IMR-90 (cell line): ENCODE measurements around the gene ANKMY1. TPM values are rescaled to one million over a fixed set of nuclear protein-coding genes. Genes with fewer than 3 reads are reported as not detected.

ENCODE experiments used
- ATAC-seq: fragments of 200-7000 bp; cut with Tn5 transposase; 2 replicates; pipeline ENCODE4 v1.9.1; 2020; ENCODE audit warnings: low read depth, mild to moderate bottlenecking, moderate library complexity
- BruUV-seq: library from RNA; stranded (reverse); fragments of 400-500 nt; replicated peaks from 2 replicates; lab custom pipeline; 2021; lab: Mats Ljungman, UMichigan
- CTCF ChIA-PET: fragments of 300-600 bp; formaldehyde crosslinking; extraction: SDS; loops from one replicate; lab custom pipeline; 2021; ENCODE audit warnings: antibody characterized with exemption; lab: Yijun Ruan, JAX
- POLR2A ChIA-PET: fragments of 300-600 bp; sonication (Branson Sonifier 250); formaldehyde crosslinking; loops from one replicate; lab custom pipeline; 2022; ENCODE audit warnings: antibody characterized with exemption; ENCODE audit not compliant: unreplicated experiment; lab: Charles Lee
- DNase-seq: peaks from one replicate; pipeline ENCODE4 v3.0.0; 2013
- H2AFZ ChIP-seq: replicated peaks from 2 replicates; pipeline ENCODE3; 2013; ENCODE audit warnings: low read length, mild to moderate bottlenecking; ENCODE audit not compliant: poor library complexity
- H2AK5ac ChIP-seq: 2 replicates; pipeline ENCODE4 v1.6.1; 2013; ENCODE audit warnings: low read depth, low read length, inconsistent platforms
- H2AK9ac ChIP-seq: replicated peaks from 2 replicates; pipeline ENCODE3; 2013; ENCODE audit warnings: mild to moderate bottlenecking, low read depth, low read length, moderate library complexity; ENCODE audit not compliant: poor library complexity
- H2BK120ac ChIP-seq: 2 replicates; pipeline ENCODE4 v1.6.1; 2013; ENCODE audit warnings: low read depth, low read length, inconsistent platforms
- H2BK15ac ChIP-seq: 3 replicates; pipeline ENCODE4 v1.6.1; 2013; ENCODE audit warnings: low read depth, low read length, inconsistent platforms
- H2BK20ac ChIP-seq: 2 replicates; pipeline ENCODE4 v1.6.1; 2013; ENCODE audit warnings: low read depth, mild to moderate bottlenecking, inconsistent platforms, low read length, moderate library complexity
- H2BK5ac ChIP-seq: 2 replicates; pipeline ENCODE4 v1.6.1; 2013; ENCODE audit warnings: mild to moderate bottlenecking, low read depth, low read length, inconsistent platforms; ENCODE audit not compliant: poor library complexity, severe bottlenecking
- H3K14ac ChIP-seq: replicated peaks from 2 replicates; pipeline ENCODE4 v1.6.1; 2013; ENCODE audit warnings: low read depth, low read length, inconsistent platforms
- H3K18ac ChIP-seq: 2 replicates; pipeline ENCODE4 v1.6.1; 2013; ENCODE audit warnings: low read depth, low read length, control low read depth
- H3K23ac ChIP-seq: 2 replicates; pipeline ENCODE4 v1.6.1; 2013; ENCODE audit warnings: low read depth, low read length, inconsistent platforms
- H3K27ac ChIP-seq: 2 replicates; pipeline ENCODE4 v1.5.1; 2013; ENCODE audit warnings: mild to moderate bottlenecking, control low read depth, low read length; ENCODE audit not compliant: insufficient read depth
- H3K27me3 ChIP-seq: 2 replicates; pipeline ENCODE4 v1.6.1; 2013; ENCODE audit warnings: low read length; ENCODE audit not compliant: control insufficient read depth, insufficient read depth
- H3K36me3 ChIP-seq: 2 replicates; pipeline ENCODE4 v1.6.1; 2013; ENCODE audit warnings: low read length, mixed read lengths; ENCODE audit not compliant: control insufficient read depth, insufficient read depth
- H3K4ac ChIP-seq: 2 replicates; pipeline ENCODE4 v1.6.1; 2013; ENCODE audit warnings: low read depth, low read length, inconsistent platforms
- H3K4me1 ChIP-seq: 2 replicates; pipeline ENCODE4 v1.6.1; 2013; ENCODE audit warnings: low read length, mixed read lengths; ENCODE audit not compliant: control insufficient read depth, insufficient read depth
- H3K4me2 ChIP-seq: 2 replicates; pipeline ENCODE4 v1.6.1; 2013; ENCODE audit warnings: low read depth, mild to moderate bottlenecking, control low read depth, low read length, moderate library complexity
- H3K4me3 ChIP-seq: 2 replicates; pipeline ENCODE4 v1.5.1; 2013; ENCODE audit warnings: low read depth, mild to moderate bottlenecking, control low read depth, low read length, moderate library complexity; ENCODE audit not compliant: insufficient read depth
- H3K56ac ChIP-seq: 2 replicates; pipeline ENCODE4 v1.6.1; 2013; ENCODE audit warnings: low read length, inconsistent platforms; ENCODE audit not compliant: insufficient read depth; ENCODE audit errors: extremely low read depth
- H3K79me1 ChIP-seq, 2 experiments: 2 replicates each; pipeline ENCODE4 v1.6.1; 2013; ENCODE audit warnings: low read length in 2 of 2, inconsistent platforms in 1 of 2, low read depth in 1 of 2
- H3K9ac ChIP-seq: 2 replicates; pipeline ENCODE4 v1.6.1; 2013; ENCODE audit warnings: low read depth, low read length, control low read depth
- H3K9me1 ChIP-seq: 2 replicates; pipeline ENCODE4 v1.6.1; 2013; ENCODE audit warnings: low read length, inconsistent platforms; ENCODE audit not compliant: insufficient read depth
- H3K9me3 ChIP-seq: 2 replicates; pipeline ENCODE4 v1.6.1; 2013; ENCODE audit warnings: low read length; ENCODE audit not compliant: control insufficient read depth, insufficient read depth
- H4K20me1 ChIP-seq: 2 replicates; pipeline ENCODE4 v1.6.1; 2013; ENCODE audit warnings: low read length, inconsistent platforms; ENCODE audit not compliant: insufficient read depth
- H4K5ac ChIP-seq: 2 replicates; pipeline ENCODE4 v1.6.1; 2013; ENCODE audit warnings: mild to moderate bottlenecking, low read depth, low read length, control low read depth
- H4K8ac ChIP-seq, 2 experiments: 2 replicates each; pipeline ENCODE4 v1.6.1; 2013; ENCODE audit warnings: low read depth in 2 of 2, low read length in 2 of 2, control low read depth in 1 of 2, inconsistent platforms in 1 of 2
- H4K91ac ChIP-seq: 2 replicates; pipeline ENCODE4 v1.6.1; 2013; ENCODE audit warnings: low read depth, low read length, inconsistent platforms; ENCODE audit not compliant: insufficient read depth
- BHLHE40 ChIP-seq: fragments of 150-350 bp; IDR thresholded peaks from 2 replicates; pipeline ENCODE4 v1.6.1; 2016; ENCODE audit warnings: mild to moderate bottlenecking, low read depth, low read length
- CEBPB ChIP-seq: IDR thresholded peaks from 2 replicates; pipeline ENCODE4 v1.6.1; 2012; ENCODE audit warnings: low read depth, low read length, improper control_type of control experiment
- MAFK ChIP-seq: IDR thresholded peaks from 2 replicates; pipeline ENCODE4 v1.6.1; 2012; ENCODE audit warnings: low read depth, low read length, improper control_type of control experiment
- MXI1 ChIP-seq: IDR thresholded peaks from 2 replicates; pipeline ENCODE4 v1.6.1; 2012; ENCODE audit warnings: low read depth, mild to moderate bottlenecking, low read length, moderate library complexity, borderline replicate concordance
- NFE2L2 ChIP-seq: fragments of 150-350 bp; IDR thresholded peaks from 2 replicates; pipeline ENCODE4 v1.6.1; 2016; ENCODE audit warnings: low read depth, mild to moderate bottlenecking, low read length
- RAD21 ChIP-seq: IDR thresholded peaks from 2 replicates; pipeline ENCODE4 v1.6.1; 2012; ENCODE audit warnings: low read length, improper control_type of control experiment
- RCOR1 ChIP-seq: IDR thresholded peaks from 2 replicates; pipeline ENCODE4 v1.6.1; 2012; ENCODE audit warnings: mild to moderate bottlenecking, low read length, improper control_type of control experiment; ENCODE audit not compliant: insufficient replicate concordance
- RFX5 ChIP-seq: IDR thresholded peaks from 2 replicates; pipeline ENCODE4 v1.8.0; 2012; ENCODE audit warnings: low read depth, mild to moderate bottlenecking, low read length, moderate library complexity
- WGBS, 2 experiments: methylation state at CpG; one replicate each; pipeline versions ENCODE4 v1.1.5 to v1.1.7; 2013; ENCODE audit warnings: missing lambda C conversion rate in 2 of 2; ENCODE audit not compliant: insufficient read length in 1 of 2; ENCODE audit errors: extremely low coverage in 2 of 2; 5-methylcytosine and 5-hydroxymethylcytosine counted together
- dilution Hi-C: fragments of 300-500 bp; cut with HindIII; formaldehyde crosslinking; loops from one replicate; pipeline ENCODE4 v1.14.3; 2018; ENCODE audit warnings: low sequenced_read_pairs; ENCODE audit not compliant: unreplicated experiment
- in situ Hi-C: fragments of 300-500 bp; cut with MboI; formaldehyde crosslinking; loops from 3 replicates; pipeline ENCODE4 v1.14.3; 2019; ENCODE audit warnings: low sequenced_read_pairs, inconsistent platforms, mixed read lengths
- intact Hi-C: fragments of 100-400 bp; cut with micrococcal nuclease; formaldehyde crosslinking; loops from 2 replicates; pipeline ENCODE4 v1.10.0; 2022
- polyA plus RNA-seq, 3 experiments: library from polyadenylated mRNA; depleted of rRNA; stranded (reverse); fragments of >200 nt; gene quantifications; 2 replicates each; pipeline ENCODE4 v1.2.3, GENCODE V29; 2012; ENCODE audit warnings: low replicate concordance in 1 of 3
- total RNA-seq: library from RNA; depleted of rRNA; stranded (reverse); fragments of >200 nt; gene quantifications from 2 replicates; pipeline ENCODE4 v1.2.3, GENCODE V29; 2012
- TF ChIP-seq, protein P1 (sequence below): fragments of 150-350 bp; IDR thresholded peaks from 2 replicates; pipeline ENCODE4 v1.6.1; 2017; ENCODE audit warnings: mild to moderate bottlenecking, antibody characterized with exemption, low read length, low read depth
- TF ChIP-seq, protein P2 (sequence below): conservative IDR thresholded peaks from 2 replicates; pipeline ENCODE4 v1.5.1; 2012; ENCODE audit warnings: mild to moderate bottlenecking, low read depth, low read length, improper control_type of control experiment

Gene ANKMY1
- total and polyA plus RNA-seq, 2 of the 4 experiments (the other 2 are of a cell fraction) = 2.9 to 5.5 TPM

GRCh38 chr2:240482141-240482540 is 75.6 kb downstream of the ANKMY1 start:
- dilution Hi-C loops (no loop called here), intact Hi-C loops (no loop called here), in situ Hi-C loops (no loop called here)
- BruUV-seq = no TSS peak
- TF ChIP-seq, protein P1, sequence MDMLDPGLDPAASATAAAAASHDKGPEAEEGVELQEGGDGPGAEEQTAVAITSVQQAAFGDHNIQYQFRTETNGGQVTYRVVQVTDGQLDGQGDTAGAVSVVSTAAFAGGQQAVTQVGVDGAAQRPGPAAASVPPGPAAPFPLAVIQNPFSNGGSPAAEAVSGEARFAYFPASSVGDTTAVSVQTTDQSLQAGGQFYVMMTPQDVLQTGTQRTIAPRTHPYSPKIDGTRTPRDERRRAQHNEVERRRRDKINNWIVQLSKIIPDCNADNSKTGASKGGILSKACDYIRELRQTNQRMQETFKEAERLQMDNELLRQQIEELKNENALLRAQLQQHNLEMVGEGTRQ = no peak
- no peak for TF ChIP-seq CEBPB
- TF ChIP-seq NFE2L2 = no peak
- TF ChIP-seq BHLHE40 = no peak
- TF ChIP-seq RFX5 = no peak
- no peak for TF ChIP-seq MXI1
- TF ChIP-seq, protein P2, sequence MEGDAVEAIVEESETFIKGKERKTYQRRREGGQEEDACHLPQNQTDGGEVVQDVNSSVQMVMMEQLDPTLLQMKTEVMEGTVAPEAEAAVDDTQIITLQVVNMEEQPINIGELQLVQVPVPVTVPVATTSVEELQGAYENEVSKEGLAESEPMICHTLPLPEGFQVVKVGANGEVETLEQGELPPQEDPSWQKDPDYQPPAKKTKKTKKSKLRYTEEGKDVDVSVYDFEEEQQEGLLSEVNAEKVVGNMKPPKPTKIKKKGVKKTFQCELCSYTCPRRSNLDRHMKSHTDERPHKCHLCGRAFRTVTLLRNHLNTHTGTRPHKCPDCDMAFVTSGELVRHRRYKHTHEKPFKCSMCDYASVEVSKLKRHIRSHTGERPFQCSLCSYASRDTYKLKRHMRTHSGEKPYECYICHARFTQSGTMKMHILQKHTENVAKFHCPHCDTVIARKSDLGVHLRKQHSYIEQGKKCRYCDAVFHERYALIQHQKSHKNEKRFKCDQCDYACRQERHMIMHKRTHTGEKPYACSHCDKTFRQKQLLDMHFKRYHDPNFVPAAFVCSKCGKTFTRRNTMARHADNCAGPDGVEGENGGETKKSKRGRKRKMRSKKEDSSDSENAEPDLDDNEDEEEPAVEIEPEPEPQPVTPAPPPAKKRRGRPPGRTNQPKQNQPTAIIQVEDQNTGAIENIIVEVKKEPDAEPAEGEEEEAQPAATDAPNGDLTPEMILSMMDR = no peak
- TF ChIP-seq RCOR1 = no peak
- no peak for TF ChIP-seq MAFK
- TF ChIP-seq RAD21 = no peak
- DNase-seq (no peak), ATAC-seq (no peak)
- no peak overlapping the region for H2AK5ac ChIP-seq
- no peak overlapping the region for H2BK20ac ChIP-seq
- no peak overlapping the region for H3K18ac ChIP-seq
- H3K79me1 ChIP-seq = no peaks in the 10 kb centered on the region
- no peak overlapping the region for H3K4me3 ChIP-seq
- H3K9ac ChIP-seq = no peak overlapping the region
- no peak overlapping the region for H2BK15ac ChIP-seq
- no peaks in the 10 kb centered on the region for H3K36me3 ChIP-seq
- no peak overlapping the region for H4K91ac ChIP-seq
- no peak overlapping the region for H2BK5ac ChIP-seq
- H4K5ac ChIP-seq = no peak overlapping the region
- no peak overlapping the region for H3K14ac ChIP-seq
- H3K56ac ChIP-seq = no peak overlapping the region
- no peaks in the 10 kb centered on the region for H3K4me1 ChIP-seq
- ChIA-PET POLR2A (no interaction called here), CTCF (no interaction called here)
- H3K4ac ChIP-seq = no peak overlapping the region
- H2AK9ac ChIP-seq = no peak overlapping the region
- no peak overlapping the region for H2AFZ ChIP-seq
- H4K20me1 ChIP-seq = no peaks in the 10 kb centered on the region
- no peaks in the 10 kb centered on the region for H3K27me3 ChIP-seq
- no peak overlapping the region for H2BK120ac ChIP-seq
- no peaks in the 10 kb centered on the region for H3K9me1 ChIP-seq
- H3K27ac ChIP-seq = no peak overlapping the region
- 93% methylated on average over 6 of the region's 11 CpGs; no CpG with 5 or more reads in 1 of the 2 experiments for WGBS, 2 experiments
- H3K9me3 ChIP-seq = no peaks in the 10 kb centered on the region
- H4K8ac ChIP-seq = no peak overlapping the region
- H3K23ac ChIP-seq = no peak overlapping the region
- H3K4me2 ChIP-seq = no peak overlapping the region
